K562 (cell line): ENCODE results near the gene KIF14. TPM values are rescaled to one million over a fixed set of nuclear protein-coding genes. Genes with fewer than 3 reads are reported as not detected.

ENCODE experiments used
- CCNT2 ChIP-seq: IDR thresholded peaks from 2 replicates; pipeline ENCODE4 v1.6.1; 2011; ENCODE audit warnings: borderline replicate concordance, low read depth, mild to moderate bottlenecking, moderate library complexity, mixed read lengths, low read length; ENCODE audit not compliant: insufficient read length; ENCODE audit errors: extremely low read depth
- CHD2 ChIP-seq: IDR thresholded peaks from 2 replicates; pipeline ENCODE4 v1.6.1; 2011; ENCODE audit warnings: low read depth, low read length
- CREB1 ChIP-seq, 2 experiments: sonication (generic) in 1 of 2; formaldehyde crosslinking in 1 of 2; IDR thresholded peaks; 2 replicates each; pipeline versions ENCODE4 v1.6.1 to v1.8.0; 2012 to 2022; ENCODE audit warnings: inconsistent platforms in 1 of 2, mild to moderate bottlenecking in 1 of 2, missing genetic modification reagents in 1 of 2, moderate library complexity in 1 of 2
- ERF ChIP-seq: fragments of 450-650 bp; formaldehyde crosslinking; IDR thresholded peaks from 2 replicates; pipeline ENCODE4 v1.4.0; 2020; ENCODE audit warnings: mild to moderate bottlenecking, mixed read lengths
- FOS ChIP-seq: IDR thresholded peaks from 3 replicates; pipeline ENCODE4 v1.6.1; 2011; ENCODE audit not compliant: insufficient read length; ENCODE audit errors: extremely low read depth
- FOXM1 ChIP-seq, 2 experiments: fragments of 450-650 bp in 1 of 2; sonication (generic) in 1 of 2; formaldehyde crosslinking in 1 of 2; IDR thresholded peaks; 2 replicates each; pipeline versions ENCODE4 v1.6.1 to v1.9.0; 2017 to 2022; ENCODE audit warnings: low read depth in 2 of 2, mild to moderate bottlenecking in 2 of 2, missing genetic modification reagents in 1 of 2, moderate library complexity in 1 of 2
- KLF6 ChIP-seq: fragments of 250-450 bp; sonication (Bioruptor Pico); IDR thresholded peaks from 2 replicates; pipeline ENCODE4 v1.4.0; 2020; ENCODE audit warnings: mild to moderate bottlenecking, moderate library complexity, borderline replicate concordance
- MCM5 ChIP-seq: fragments of 450-650 bp; IDR thresholded peaks from 2 replicates; pipeline ENCODE4 v1.6.1; 2016; ENCODE audit warnings: low read depth
- MTA1 ChIP-seq: fragments of 450-650 bp; IDR thresholded peaks from 2 replicates; pipeline ENCODE4 v1.6.1; 2017; ENCODE audit warnings: borderline replicate concordance
- NR1H2 ChIP-seq: sonication (generic); formaldehyde crosslinking; IDR thresholded peaks from 2 replicates; pipeline ENCODE4 v1.4.0; 2020; ENCODE audit warnings: mild to moderate bottlenecking, missing genetic modification reagents
- PCBP1 ChIP-seq: fragments of 200-400 bp; formaldehyde crosslinking; IDR thresholded peaks from 2 replicates; pipeline ENCODE4 v1.6.1; 2018; ENCODE audit warnings: mild to moderate bottlenecking, low read depth, low read length; ENCODE audit not compliant: poor library complexity, severe bottlenecking
- PHF8 ChIP-seq: fragments of 200-600 bp; sonication (generic); IDR thresholded peaks from 2 replicates; pipeline ENCODE4 v1.6.1; 2012; ENCODE audit warnings: mixed run types, mild to moderate bottlenecking, inconsistent platforms, low read length, moderate library complexity, borderline replicate concordance
- PML ChIP-seq: IDR thresholded peaks from 2 replicates; pipeline ENCODE4 v1.6.1; 2012; ENCODE audit warnings: low read length, inconsistent platforms
- RCOR1 ChIP-seq, 2 experiments: IDR thresholded peaks; 2 replicates each; pipeline ENCODE4 v1.6.1; 2012; ENCODE audit warnings: low read depth in 2 of 2, low read length in 2 of 2, borderline replicate concordance in 1 of 2, improper control_type of control experiment in 1 of 2
- SAP30 ChIP-seq: fragments of 200-600 bp; sonication (generic); IDR thresholded peaks from 2 replicates; pipeline ENCODE4 v1.6.1; 2012; ENCODE audit warnings: borderline replicate concordance, low read depth, mild to moderate bottlenecking, moderate library complexity, low read length, control low read depth, inconsistent platforms; ENCODE audit not compliant: insufficient read depth, poor library complexity, severe bottlenecking
- TAF1 ChIP-seq: IDR thresholded peaks from 2 replicates; pipeline ENCODE4 v1.6.1; 2011; ENCODE audit warnings: mild to moderate bottlenecking, low read length, moderate library complexity; ENCODE audit not compliant: insufficient read depth, control insufficient read depth, severe bottlenecking; ENCODE audit errors: extremely low read depth
- ZNF324 ChIP-seq: fragments of 250-450 bp; sonication (Bioruptor Pico); IDR thresholded peaks from 2 replicates; pipeline ENCODE4 v1.4.0; 2020; ENCODE audit warnings: mild to moderate bottlenecking
- polyA plus RNA-seq, 8 experiments: library from polyadenylated mRNA; depleted of rRNA in 4 of 8; stranded (reverse) in 5 of 8; unstranded in 3 of 8; fragments of >200 nt; fragmentation: Nextera tagmentation in 2 of 8; fragmentation: Illumina TruSeq in 1 of 8; extraction: Ambion mirVana in 2 of 8; extraction: Trizol in 1 of 8; gene quantifications; 2 replicates each; pipeline versions ENCODE4 v1.2.1 to v1.2.3, GENCODE V29; 2011 to 2014; ENCODE audit warnings: inconsistent platforms in 1 of 8, missing spikeins in 1 of 8
- total RNA-seq, 7 experiments: library from RNA; depleted of rRNA in 6 of 7; stranded (reverse); fragments of >200 nt in 6 of 7; fragmentation: Illumina TruSeq in 2 of 7; extraction: Trizol in 2 of 7; gene quantifications; 2 replicates each; pipeline versions ENCODE4 v1.2.1 to v1.2.3, GENCODE V29; 2011 to 2021; ENCODE audit warnings: low replicate concordance in 1 of 7
- TF ChIP-seq, protein P1 (sequence below), 2 experiments: fragments of 250-450 bp in 1 of 2; fragments of 450-650 bp in 1 of 2; sonication (Bioruptor Pico) in 1 of 2; IDR thresholded peaks; 2 replicates each; pipeline versions ENCODE4 v1.6.1 to v1.8.0; 2016 to 2021; ENCODE audit warnings: mild to moderate bottlenecking in 2 of 2, moderate library complexity in 2 of 2, missing compliant biosample characterization in 1 of 2, missing genetic modification characterization in 1 of 2
- TF ChIP-seq, protein P2 (sequence below): sonication (generic); formaldehyde crosslinking; IDR thresholded peaks from 2 replicates; pipeline ENCODE4 v1.8.0; 2022; ENCODE audit warnings: mild to moderate bottlenecking, missing genetic modification reagents, borderline replicate concordance
- TF ChIP-seq, protein P3 (sequence below): fragments of 250-450 bp; sonication (Bioruptor Pico); IDR thresholded peaks from 2 replicates; pipeline ENCODE4 v1.5.0; 2021
- TF ChIP-seq, protein P4 (sequence below): sonication (generic); formaldehyde crosslinking; IDR thresholded peaks from 2 replicates; pipeline ENCODE4 v1.9.0; 2022; ENCODE audit warnings: mild to moderate bottlenecking, missing genetic modification reagents

KIF14 gene
- total and polyA plus RNA-seq, 9 of the 15 experiments (the other 6 are each of a cell fraction or from before 2014, with no cell fraction given), result 11.5 to 47.4 (median 29.0) TPM

DNA sequence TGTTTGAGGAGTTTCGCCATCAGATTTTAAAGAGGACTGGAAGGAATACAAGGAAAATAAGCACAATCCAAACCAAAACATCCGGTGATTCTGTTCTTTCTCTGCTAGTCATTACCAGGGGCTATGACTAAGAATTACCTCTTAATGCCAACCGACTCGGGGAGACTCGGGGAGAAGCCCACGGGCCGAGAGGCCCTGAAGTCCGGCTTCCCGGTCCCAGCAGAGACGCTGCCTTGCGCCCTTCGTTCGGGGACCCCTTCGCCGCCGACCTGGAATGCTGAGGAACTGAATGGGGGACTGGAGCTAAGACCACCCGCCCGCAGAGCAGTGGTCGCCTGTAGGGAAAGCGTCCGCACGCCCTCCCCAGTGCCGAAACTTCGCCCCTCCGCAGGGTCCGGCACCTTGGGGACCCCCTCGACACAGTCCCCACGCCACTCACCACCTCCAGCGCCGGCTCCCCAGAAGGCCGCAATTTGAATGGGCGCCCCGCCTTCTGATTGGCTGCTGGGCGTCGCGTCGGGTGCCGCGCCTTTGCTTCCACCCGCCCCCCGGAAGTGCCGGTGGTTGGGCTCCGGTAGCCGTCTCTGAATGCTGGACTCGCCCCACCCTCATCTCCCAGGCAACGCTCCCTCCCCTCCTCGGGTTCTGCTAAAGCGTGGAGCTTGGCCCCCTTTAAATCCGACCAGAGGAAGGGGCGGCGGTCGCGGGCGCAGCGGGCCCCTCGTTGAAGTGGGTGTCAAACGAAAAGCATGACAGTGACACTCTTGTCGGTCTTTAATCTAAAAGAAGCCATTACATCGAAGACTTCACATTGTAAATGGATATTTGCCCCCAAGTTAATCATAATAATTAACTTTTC lies at the start of gene KIF14 (continued):
- TF ChIP-seq MCM5 (no peak), NR1H2 (CRISPR knock-in tag) (no peak), ZNF324 (no peak), RCOR1 (IDR thresholded peaks at IDR 0.05; ENCODE audit: borderline replicate concordance in 1 of 2, low read depth in 2 of 2, low read length in 2 of 2) (peak in 1 of 2 experiments; percentile 42; a peak in 1 of 4 replicates), ERF (CRISPR knock-in tag) (0 out of 2 replicates have a peak, but pooled peaks have one; percentile 69), PHF8 (peak; percentile 94), FOS (peak; percentile 77), CCNT2 (peak; percentile 54), PML (peak; percentile 71), MTA1 (peak; percentile 88), SAP30 (peak; percentile 98), PCBP1 (peak; percentile 75), KLF6 (CRISPR knock-in tag) (no peak), TAF1 (peak; percentile 86), FOXM1 (IDR thresholded peaks at IDR 0.05; ENCODE audit: low read depth) (peak; percentile 99), FOXM1 (CRISPR knock-in tag; IDR thresholded peaks at IDR 0.05; ENCODE audit: low read depth) (peak; percentile 97), CREB1 (IDR thresholded peaks at IDR 0.05) (peak; percentile 93), CREB1 (CRISPR knock-in tag; IDR thresholded peaks at IDR 0.05) (peak; percentile 93), CHD2 (0 out of 2 replicates have a peak, but pooled peaks have one; percentile 21)
- TF ChIP-seq, protein P1, sequence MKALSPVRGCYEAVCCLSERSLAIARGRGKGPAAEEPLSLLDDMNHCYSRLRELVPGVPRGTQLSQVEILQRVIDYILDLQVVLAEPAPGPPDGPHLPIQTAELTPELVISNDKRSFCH (CRISPR knock-in tag; IDR thresholded peaks at IDR 0.05), result no peak
- TF ChIP-seq, protein P1 (tag; IDR thresholded peaks at IDR 0.05), result 0 out of 2 replicates have a peak, but pooled peaks have one; percentile 49
- TF ChIP-seq, protein P2, sequence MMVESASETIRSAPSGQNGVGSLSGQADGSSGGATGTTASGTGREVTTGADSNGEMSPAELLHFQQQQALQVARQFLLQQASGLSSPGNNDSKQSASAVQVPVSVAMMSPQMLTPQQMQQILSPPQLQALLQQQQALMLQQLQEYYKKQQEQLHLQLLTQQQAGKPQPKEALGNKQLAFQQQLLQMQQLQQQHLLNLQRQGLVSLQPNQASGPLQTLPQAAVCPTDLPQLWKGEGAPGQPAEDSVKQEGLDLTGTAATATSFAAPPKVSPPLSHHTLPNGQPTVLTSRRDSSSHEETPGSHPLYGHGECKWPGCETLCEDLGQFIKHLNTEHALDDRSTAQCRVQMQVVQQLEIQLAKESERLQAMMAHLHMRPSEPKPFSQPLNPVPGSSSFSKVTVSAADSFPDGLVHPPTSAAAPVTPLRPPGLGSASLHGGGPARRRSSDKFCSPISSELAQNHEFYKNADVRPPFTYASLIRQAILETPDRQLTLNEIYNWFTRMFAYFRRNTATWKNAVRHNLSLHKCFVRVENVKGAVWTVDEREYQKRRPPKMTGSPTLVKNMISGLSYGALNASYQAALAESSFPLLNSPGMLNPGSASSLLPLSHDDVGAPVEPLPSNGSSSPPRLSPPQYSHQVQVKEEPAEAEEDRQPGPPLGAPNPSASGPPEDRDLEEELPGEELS (CRISPR knock-in tag), result peak; percentile 74; the same call in 1 of the 2 replicates
- TF ChIP-seq, protein P3, sequence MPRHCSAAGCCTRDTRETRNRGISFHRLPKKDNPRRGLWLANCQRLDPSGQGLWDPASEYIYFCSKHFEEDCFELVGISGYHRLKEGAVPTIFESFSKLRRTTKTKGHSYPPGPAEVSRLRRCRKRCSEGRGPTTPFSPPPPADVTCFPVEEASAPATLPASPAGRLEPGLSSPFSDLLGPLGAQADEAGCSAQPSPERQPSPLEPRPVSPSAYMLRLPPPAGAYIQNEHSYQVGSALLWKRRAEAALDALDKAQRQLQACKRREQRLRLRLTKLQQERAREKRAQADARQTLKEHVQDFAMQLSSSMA (CRISPR knock-in tag), result no peak
- TF ChIP-seq, protein P4, sequence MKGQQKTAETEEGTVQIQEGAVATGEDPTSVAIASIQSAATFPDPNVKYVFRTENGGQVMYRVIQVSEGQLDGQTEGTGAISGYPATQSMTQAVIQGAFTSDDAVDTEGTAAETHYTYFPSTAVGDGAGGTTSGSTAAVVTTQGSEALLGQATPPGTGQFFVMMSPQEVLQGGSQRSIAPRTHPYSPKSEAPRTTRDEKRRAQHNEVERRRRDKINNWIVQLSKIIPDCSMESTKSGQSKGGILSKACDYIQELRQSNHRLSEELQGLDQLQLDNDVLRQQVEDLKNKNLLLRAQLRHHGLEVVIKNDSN, result peak; percentile 40; the same call in 1 of the 2 replicates
